Left lung (tissue), 14 donors: ENCODE results near the gene SPATA9. TPM values are rescaled to one million over a fixed set of nuclear protein-coding genes. Genes with fewer than 3 reads are reported as not detected.

Experiments
- ATAC-seq: fragments of 200-7000 bp; cut with Tn5 transposase; one replicate; pipeline ENCODE4 v1.9.1; 2020; ENCODE audit warnings: moderate library complexity
- DNase-seq, 4 donors: peaks; one replicate each; pipeline ENCODE4 v3.0.0-alpha.2; 2013 to 2020
- H3K27ac ChIP-seq, 2 donors: fragments of 200-600 bp; sonication (generic) in 1 of 2; one replicate each; pipeline versions ENCODE4 v1.5.0 to v1.8.0; 2020 to 2021
- H3K27me3 ChIP-seq, 2 donors: fragments of 200-600 bp; sonication (generic) in 1 of 2; one replicate each; pipeline versions ENCODE4 v1.5.0 to v1.8.0; 2020 to 2021
- H3K36me3 ChIP-seq, 2 donors: fragments of 200-600 bp; sonication (generic) in 1 of 2; one replicate each; pipeline versions ENCODE4 v1.5.0 to v1.8.0; 2020 to 2021
- H3K4me1 ChIP-seq, 2 donors: fragments of 200-600 bp; one replicate each; pipeline ENCODE4 v1.8.0; 2021
- H3K4me3 ChIP-seq, 2 donors: fragments of 200-600 bp; sonication (generic) in 1 of 2; one replicate each; pipeline versions ENCODE4 v1.5.0 to v1.8.0; 2020 to 2021; ENCODE audit warnings: mild to moderate bottlenecking in 1 of 2
- H3K9me3 ChIP-seq, 2 donors: fragments of 200-600 bp; sonication (generic) in 1 of 2; one replicate each; pipeline versions ENCODE4 v1.5.0 to v1.8.0; 2020 to 2021
- CTCF ChIP-seq, 2 donors: fragments of 200-600 bp; sonication (generic) in 1 of 2; IDR thresholded peaks; one replicate each; pipeline versions ENCODE4 v1.5.0 to v1.8.0; 2021; ENCODE audit warnings: antibody characterized with exemption in 2 of 2
- intact Hi-C, 2 donors: fragments of 100-400 bp; cut with DNase I; formaldehyde crosslinking; loops; one replicate each; pipeline versions ENCODE4 v1.11.2 to v1.14.2; 2022
- long read RNA-seq, 12 donors: library from polyadenylated mRNA in 2 of 12; unstranded in 2 of 12; transcript quantifications; one replicate each; pipeline ENCODE4 v2.0.0 and lab custom pipeline, GENCODE V29; 2019 to 2026
- polyA plus RNA-seq, 6 donors: library from polyadenylated mRNA; unstranded; fragments of 120-200 nt; gene quantifications; one replicate each; pipeline ENCODE4 v1.2.1, GENCODE V29; 2013; ENCODE audit not compliant: insufficient read length in 6 of 6
- total RNA-seq, 2 donors: library from RNA; stranded (reverse); fragmentation: NEBNext Ultra II Directional; extraction: Animal tissue kit (Norgen Biotek cat#: 25700); gene quantifications; one replicate each; pipeline ENCODE4 v1.2.1, GENCODE V29; 2021
- donor health status: DM: no; HTN: yes; CAD: no.
- donor health status: DM: no; HTN: no; CAD: no.

SPATA9 gene
- total RNA-seq (under 1 TPM; 0.31 to 0.52 TPM), polyA plus RNA-seq (1 to 10 TPM in 5 of 6 donors, under 1 TPM in 1; 0.91 to 2.3 (median 1.5) TPM)
- long read RNA-seq, donor 1 = 0 reads
- long read RNA-seq, donor 2 = 0 reads
- long read RNA-seq, donor 3 = 0 reads
- long read RNA-seq, donor 4 = 0 reads
- long read RNA-seq, donor 5 = 0 reads
- long read RNA-seq, donor 6 = 0 reads
- long read RNA-seq, donor 7 = 0 reads
- long read RNA-seq, donor 8 = 0 reads
- long read RNA-seq, donor 9 = 0 reads
- long read RNA-seq, donor 10 = 0 reads
- long read RNA-seq, donor 11, partial matches to known transcripts = 22 of 64 reads
- long read RNA-seq, donor 11, other reads (novel, unspliced or antisense) = 42 of 64 reads
- long read RNA-seq, donor 12 = 0 reads

GRCh38 chr5:95682891-95683290, at the start of gene SPATA9:
Gene SPATA9 (minus strand): TSS chr5:95682991. CDS start chr5:95682854, 137 bp downstream.
- Histone ChIP-seq H3K36me3 (no peaks in the 10 kb centered on the region), H3K4me1 (no peaks in the 10 kb centered on the region), H3K4me3 (no peak within 1 kb of the TSS), H3K9me3 (no peaks in the 10 kb centered on the region), H3K27ac (no peak within 1 kb of the TSS), H3K27me3 (no peaks in the 10 kb centered on the region)
- no peak for ATAC-seq
- intact Hi-C loops = no loop called here
- DNase-seq = no peak
- TF ChIP-seq CTCF (IDR thresholded peaks at IDR 0.05) = no peak

- H3K36me3 ChIP-seq = no peaks in the 10 kb centered on the region
- H3K27me3 ChIP-seq = peaks cover 0 to 18% of the 10 kb centered on the region in 2 donors
- no peak for TF ChIP-seq CTCF (IDR thresholded peaks at IDR 0.05)
- H3K27ac ChIP-seq = peak overlapping the region; percentile 77 to 96
- intact Hi-C loops = no loop called here
- DNase-seq (peak in 2 of 4 donors; percentile 53 to 90), ATAC-seq (peak; percentile 33)
- H3K9me3 ChIP-seq = no peaks in the 10 kb centered on the region
- H3K4me3 ChIP-seq = peak overlapping the region; percentile 61 to 67
- H3K4me1 ChIP-seq = peaks cover 29 to 48% of the 10 kb centered on the region in 2 donors
Measured at GRCh38 chr5:95731571-95732554, 49.1 kb upstream of the SPATA9 start.

GRCh38 chr5:95730730-95731570, 48.2 kb upstream of the SPATA9 start, which contains the start of gene RHOBTB3:
Gene RHOBTB3 (plus strand): TSS chr5:95731336. CDS start chr5:95731683, 347 bp downstream.
- DNase-seq (peak; percentile 87 to 93 (median 91)), ATAC-seq (peak; percentile 75)
- TF ChIP-seq CTCF (IDR thresholded peaks at IDR 0.05) = no peak
- Histone ChIP-seq H3K27me3 (peaks cover 0 to 18% of the 10 kb centered on the region in 2 donors), H3K4me1 (peaks cover 30 to 46% of the 10 kb centered on the region in 2 donors), H3K9me3 (no peaks in the 10 kb centered on the region), H3K4me3 (peak within 1 kb of the TSS; percentile 61 to 67), H3K36me3 (no peaks in the 10 kb centered on the region), H3K27ac (peak within 1 kb of the TSS; percentile 77 to 96)
- intact Hi-C loops = no loop called here

- H3K27ac ChIP-seq = peak overlapping the region; percentile 77 to 96
- H3K4me1 ChIP-seq = peaks cover 23 to 43% of the 10 kb centered on the region in 2 donors
- TF ChIP-seq CTCF (IDR thresholded peaks at IDR 0.05) = no peak
- intact Hi-C loops = no loop called here
- DNase-seq (no peak), ATAC-seq (no peak)
- no peaks in the 10 kb centered on the region for H3K9me3 ChIP-seq
- peaks cover 0 to 18% of the 10 kb centered on the region in 2 donors for H3K27me3 ChIP-seq
- peak overlapping the region; percentile 61 to 67 for H3K4me3 ChIP-seq
- H3K36me3 ChIP-seq = no peaks in the 10 kb centered on the region
Measured at GRCh38 chr5:95730011-95730700, 47.4 kb upstream of the SPATA9 start.
